ENCODE measurements around the gene MLNR. TPM values are rescaled to one million over a fixed set of nuclear protein-coding genes. Genes with fewer than 3 reads are reported as not detected.

The MLNR gene
- total RNA-seq, 3 donors from 2014 or later, result not detected

- DNase-seq (no peak), ATAC-seq (peak; percentile 60)
- intact Hi-C loops (cut with DNase I, micrococcal nuclease), result no loop called here
- no peak for TF ChIP-seq CTCF (IDR thresholded peaks at IDR 0.05)
- peak overlapping the region; percentile 80 for H3K4me3 ChIP-seq
- peaks cover 7% of the 10 kb centered on the region for H3K4me1 ChIP-seq (ENCODE audit: low read depth)
- H3K9me3 ChIP-seq, result no peaks in the 10 kb centered on the region
- no peaks in the 10 kb centered on the region for H3K36me3 ChIP-seq (ENCODE audit: low read depth)
Observed at GRCh38 chr13:49246850-49247642, 26.9 kb downstream of the MLNR start.

- peak; percentile 99 for ATAC-seq
- no peak for TF ChIP-seq CTCF (IDR thresholded peaks at IDR 0.05)
- intact Hi-C loops (cut with DNase I, micrococcal nuclease), result no loop called here
- H3K4me3 ChIP-seq, result peak within 1 kb of the TSS; percentile 80
- peak; percentile 98 to 99 (median 98) for DNase-seq
- H3K36me3 ChIP-seq (ENCODE audit: low read depth), result no peaks in the 10 kb centered on the region
- peaks cover 7% of the 10 kb centered on the region for H3K4me1 ChIP-seq (ENCODE audit: low read depth)
- no peaks in the 10 kb centered on the region for H3K9me3 ChIP-seq
Observed at GRCh38 chr13:49247643-49248621, 27.8 kb downstream of the MLNR start, which contains the start of gene CDADC1. Gene CDADC1, plus strand, starts transcription at chr13:49247925. Its CDS starts 113 bp downstream, at chr13:49248038.

- DNase-seq, result no peak
- Histone ChIP-seq H3K4me3 (peak overlapping the region; percentile 80), H3K4me1 (ENCODE audit: low read depth) (peaks cover 7% of the 10 kb centered on the region), H3K36me3 (ENCODE audit: low read depth) (no peaks in the 10 kb centered on the region), H3K9me3 (no peaks in the 10 kb centered on the region)
- intact Hi-C loops (cut with DNase I, micrococcal nuclease), result no loop called here
- ATAC-seq, result peak; percentile 12
- TF ChIP-seq CTCF (IDR thresholded peaks at IDR 0.05), result no peak
Observed at GRCh38 chr13:49248622-49249002, 28.5 kb downstream of the MLNR start.

GRCh38 chr13:49251326-49251725, 31.2 kb downstream of the MLNR start:
- Histone ChIP-seq H3K4me3 (no peak overlapping the region), H3K9me3 (no peaks in the 10 kb centered on the region), H3K36me3 (ENCODE audit: low read depth) (no peaks in the 10 kb centered on the region), H3K4me1 (ENCODE audit: low read depth) (peaks cover 7% of the 10 kb centered on the region)
- no peak for ATAC-seq
- no peak for TF ChIP-seq CTCF (IDR thresholded peaks at IDR 0.05)
- DNase-seq, result no peak
- intact Hi-C loops (cut with DNase I, micrococcal nuclease), result no loop called here

GRCh38 chr13:49253310-49253709, 33.2 kb downstream of the MLNR start:
- Histone ChIP-seq H3K9me3 (no peaks in the 10 kb centered on the region), H3K36me3 (ENCODE audit: low read depth) (no peaks in the 10 kb centered on the region), H3K4me1 (ENCODE audit: low read depth) (peaks cover 7% of the 10 kb centered on the region), H3K4me3 (no peak overlapping the region)
- no peak for TF ChIP-seq CTCF (IDR thresholded peaks at IDR 0.05)
- DNase-seq (peak in 1 of 3 donors; percentile 14), ATAC-seq (peak; percentile 74)
- intact Hi-C loops (cut with DNase I, micrococcal nuclease), result no loop called here

All from mucosa of descending colon (tissue), 3 donors.